Neural cell (in vitro differentiated cells): ENCODE results near the gene PTPN13.

ENCODE experiments used
- EZH2 ChIP-seq: fragments of 200-600, 300-800 bp; shearing (Covaris generic), sonication (generic); IDR thresholded peaks from 2 replicates; pipeline ENCODE4 v1.6.1; 2014; ENCODE audit warnings: antibody characterized with exemption, low read length, borderline replicate concordance, mild to moderate bottlenecking; ENCODE audit not compliant: insufficient read depth, poor library complexity, severe bottlenecking
- MXI1 ChIP-seq: fragments of 450-650 bp; conservative IDR thresholded peaks from 2 replicates; pipeline ENCODE4 v1.6.1; 2014; ENCODE audit warnings: antibody characterized with exemption, mild to moderate bottlenecking; ENCODE audit not compliant: poor library complexity, severe bottlenecking
- POLR2AphosphoS5 ChIP-seq: IDR thresholded peaks from 2 replicates; pipeline ENCODE4 v1.6.1; 2012
- RAD21 ChIP-seq: fragments of 450-650 bp; conservative IDR thresholded peaks from 2 replicates; pipeline ENCODE4 v1.6.1; 2014; ENCODE audit warnings: antibody characterized with exemption, mild to moderate bottlenecking, moderate library complexity
- SMC3 ChIP-seq: fragments of 450-650 bp; conservative IDR thresholded peaks from 2 replicates; pipeline ENCODE4 v1.6.1; 2014; ENCODE audit warnings: antibody characterized with exemption, mild to moderate bottlenecking, moderate library complexity; ENCODE audit not compliant: poor library complexity
- TF ChIP-seq, protein P1 (sequence below): fragments of 450-650 bp; IDR thresholded peaks from 2 replicates; pipeline ENCODE4 v1.5.1; 2014; ENCODE audit warnings: antibody characterized with exemption, mild to moderate bottlenecking, moderate library complexity; ENCODE audit not compliant: poor library complexity, severe bottlenecking

- TF ChIP-seq EZH2 (no peak), MXI1 (no peak), RAD21 (no peak), SMC3 (no peak), POLR2AphosphoS5 (no peak)
- TF ChIP-seq, protein P1, sequence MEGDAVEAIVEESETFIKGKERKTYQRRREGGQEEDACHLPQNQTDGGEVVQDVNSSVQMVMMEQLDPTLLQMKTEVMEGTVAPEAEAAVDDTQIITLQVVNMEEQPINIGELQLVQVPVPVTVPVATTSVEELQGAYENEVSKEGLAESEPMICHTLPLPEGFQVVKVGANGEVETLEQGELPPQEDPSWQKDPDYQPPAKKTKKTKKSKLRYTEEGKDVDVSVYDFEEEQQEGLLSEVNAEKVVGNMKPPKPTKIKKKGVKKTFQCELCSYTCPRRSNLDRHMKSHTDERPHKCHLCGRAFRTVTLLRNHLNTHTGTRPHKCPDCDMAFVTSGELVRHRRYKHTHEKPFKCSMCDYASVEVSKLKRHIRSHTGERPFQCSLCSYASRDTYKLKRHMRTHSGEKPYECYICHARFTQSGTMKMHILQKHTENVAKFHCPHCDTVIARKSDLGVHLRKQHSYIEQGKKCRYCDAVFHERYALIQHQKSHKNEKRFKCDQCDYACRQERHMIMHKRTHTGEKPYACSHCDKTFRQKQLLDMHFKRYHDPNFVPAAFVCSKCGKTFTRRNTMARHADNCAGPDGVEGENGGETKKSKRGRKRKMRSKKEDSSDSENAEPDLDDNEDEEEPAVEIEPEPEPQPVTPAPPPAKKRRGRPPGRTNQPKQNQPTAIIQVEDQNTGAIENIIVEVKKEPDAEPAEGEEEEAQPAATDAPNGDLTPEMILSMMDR, result no peak
These were observed 180.9 kb downstream of the PTPN13 start for GRCh38 chr4:86775061-86775460.
